CD4-positive, alpha-beta T cell (primary cell): ENCODE measurements around the gene SPATA6. TPM values are rescaled to one million over a fixed set of nuclear protein-coding genes. Genes with fewer than 3 reads are reported as not detected.

ENCODE experiments used
- ATAC-seq: fragments of 200-7000 bp; cut with Tn5 transposase; one replicate; pipeline ENCODE4 v1.10.0; 2022; ENCODE audit warnings: mild to moderate bottlenecking; ENCODE audit not compliant: poor library complexity
- CTCF ChIA-PET: fragments of 350-600 bp; sonication (Branson Sonifier 250); formaldehyde crosslinking; loops from one replicate; lab custom pipeline; 2021; ENCODE audit warnings: antibody characterized with exemption, inconsistent platforms; lab: Charles Lee
- POLR2A ChIA-PET: fragments of 350-600 bp; sonication (Branson Sonifier 250); formaldehyde crosslinking; loops from one replicate; lab custom pipeline; 2021; ENCODE audit warnings: antibody characterized with exemption, inconsistent platforms; lab: Charles Lee
- DNase-seq, 14 experiments: peaks; one replicate each; pipeline ENCODE4 v3.0.0-alpha.2; 2013 to 2020; ENCODE audit warnings: mixed read lengths in 2 of 14
- H3K27ac ChIP-seq, 2 donors: one replicate each; pipeline versions ENCODE4 v1.5.1 to v1.7.0; 2013; ENCODE audit warnings: low read length in 2 of 2, low read depth in 1 of 2, mild to moderate bottlenecking in 1 of 2
- H3K27me3 ChIP-seq, 2 experiments: 1 replicate in 1 of 2; 2 replicates in 1 of 2; pipeline versions ENCODE4 v1.6.1 to v1.7.0; 2013; ENCODE audit warnings: low read length in 2 of 2, control low read depth in 1 of 2, mild to moderate bottlenecking in 1 of 2, moderate library complexity in 1 of 2; ENCODE audit not compliant: insufficient read depth in 2 of 2, control insufficient read depth in 1 of 2
- H3K36me3 ChIP-seq: one replicate; pipeline ENCODE4 v1.6.1; 2013; ENCODE audit warnings: low read length, control low read depth; ENCODE audit not compliant: insufficient read depth
- H3K4me1 ChIP-seq: one replicate; pipeline ENCODE4 v1.6.1; 2013; ENCODE audit warnings: low read length, control low read depth; ENCODE audit not compliant: insufficient read depth
- H3K4me3 ChIP-seq: one replicate; pipeline ENCODE4 v1.5.1; 2013; ENCODE audit warnings: mild to moderate bottlenecking, low read length, moderate library complexity
- H3K9me3 ChIP-seq, 2 experiments: 1 replicate in 1 of 2; 2 replicates in 1 of 2; pipeline versions ENCODE4 v1.6.1 to v1.7.0; 2013; ENCODE audit warnings: low read length in 2 of 2, mild to moderate bottlenecking in 2 of 2, control low read depth in 1 of 2, moderate library complexity in 1 of 2; ENCODE audit not compliant: control insufficient read depth in 1 of 2, insufficient read depth in 1 of 2
- H3K27ac Mint-ChIP-seq: one replicate; pipeline ENCODE4 v1.8.0; 2020; ENCODE audit warnings: mixed read lengths
- H3K27me3 Mint-ChIP-seq: one replicate; pipeline ENCODE4 v1.8.0; 2021; ENCODE audit warnings: mixed read lengths
- H3K36me3 Mint-ChIP-seq: one replicate; pipeline ENCODE4 v1.8.0; 2021; ENCODE audit warnings: low read depth, mixed read lengths
- H3K4me1 Mint-ChIP-seq: one replicate; pipeline ENCODE4 v1.8.0; 2021; ENCODE audit warnings: low read depth, mixed read lengths
- H3K4me3 Mint-ChIP-seq: one replicate; pipeline ENCODE4 v1.8.0; 2020; ENCODE audit warnings: mild to moderate bottlenecking, mixed read lengths
- H3K9me3 Mint-ChIP-seq: one replicate; pipeline ENCODE4 v1.8.0; 2020; ENCODE audit warnings: mixed read lengths
- CTCF ChIP-seq: fragments of 200-600 bp; IDR thresholded peaks from one replicate; pipeline ENCODE4 v1.8.0; 2022; ENCODE audit warnings: antibody characterized with exemption, mild to moderate bottlenecking
- intact Hi-C, 2 experiments: fragments of 100-400 bp; cut with DNase I in 1 of 2; cut with micrococcal nuclease in 1 of 2; formaldehyde crosslinking; loops; one replicate each; pipeline versions ENCODE4 v1.15.1 to v1.9.0; 2023 to 2025; cut with DNase I, micrococcal nuclease
- total RNA-seq, 174 experiments: library from RNA in 2 of 174; stranded (reverse) in 2 of 174; gene quantifications; one replicate each; pipeline ENCODE4 v1.2.3 and lab custom pipeline; 2021 to 2026

Gene SPATA6
- total RNA-seq, 2 experiments from 2014 or later = 3.2 to 4.1 TPM

GRCh38 chr1:48470950-48471690, 884 bp downstream of the SPATA6 start:
- peak in 4 of 14 experiments; percentile 0 to 14 (median 6) for DNase-seq
- intact Hi-C loops = loop anchor here in 1 of 2 experiments (5.0 to 10.0 kb wide), 2 partner anchors 306 to 1756 kb away; partner anchors contain the start of genes BEND5 and EFCAB14

GRCh38 chr1:48470481-48470855, 1.5 kb downstream of the SPATA6 start:
- peaks cover 22% of the 10 kb centered on the region for H3K4me1 ChIP-seq
- Mint-ChIP-seq H3K4me1 (peaks cover 45% of the 10 kb centered on the region), H3K4me3 (peak overlapping the region; percentile 94), H3K27ac (peak overlapping the region; percentile 57), H3K27me3 (no peaks in the 10 kb centered on the region), H3K36me3 (peaks cover 6% of the 10 kb centered on the region), H3K9me3 (no peaks in the 10 kb centered on the region)
- no peaks in the 10 kb centered on the region for H3K36me3 ChIP-seq
- H3K27ac ChIP-seq = no peak overlapping the region
- DNase-seq (peak in 2 of 14 experiments; percentile 8 to 9), ATAC-seq (no peak)
- POLR2A ChIA-PET = no interaction called here
- peaks cover 0 to 4% of the 10 kb centered on the region in 2 experiments for H3K9me3 ChIP-seq
- no peak for TF ChIP-seq CTCF
- peaks cover 0 to 4% of the 10 kb centered on the region in 2 experiments for H3K27me3 ChIP-seq
- intact Hi-C loops = loop anchor here in 1 of 2 experiments (5.0 to 10.0 kb wide), 2 partner anchors 307 to 1756 kb away; partner anchors contain the start of genes BEND5 and EFCAB14
- CTCF ChIA-PET = no interaction called here
- H3K4me3 ChIP-seq = no peak overlapping the region

More at GRCh38 chr1:48470950-48471690, 884 bp downstream of the SPATA6 start:
- H3K4me1 Mint-ChIP-seq = peaks cover 45% of the 10 kb centered on the region
- peak overlapping the region; percentile 57 for H3K27ac Mint-ChIP-seq
- Histone ChIP-seq H3K27me3 (peaks cover 0 to 4% of the 10 kb centered on the region in 2 experiments), H3K27ac (peak overlapping the region in 1 of 2 donors; percentile 21), H3K4me3 (peak overlapping the region; percentile 69), H3K36me3 (no peaks in the 10 kb centered on the region), H3K9me3 (peaks cover 0 to 8% of the 10 kb centered on the region in 2 experiments), H3K4me1 (peaks cover 22% of the 10 kb centered on the region)
- POLR2A ChIA-PET = no interaction called here
- H3K4me3 Mint-ChIP-seq = peak overlapping the region; percentile 94
- H3K36me3 Mint-ChIP-seq = peaks cover 6% of the 10 kb centered on the region
- no peaks in the 10 kb centered on the region for H3K27me3 Mint-ChIP-seq
- no peak for TF ChIP-seq CTCF
- H3K9me3 Mint-ChIP-seq = no peaks in the 10 kb centered on the region
- CTCF ChIA-PET = interaction anchor here (1.2 kb wide), 1 partner anchor 27 kb away, joined by 3 read pairs; no protein-coding TSS in a partner anchor
- ATAC-seq = no peak

GRCh38 chr1:48469616-48470480, 2.2 kb downstream of the SPATA6 start:
- H3K4me1 Mint-ChIP-seq = peaks cover 45% of the 10 kb centered on the region
- CTCF ChIA-PET = no interaction called here
- H3K27me3 Mint-ChIP-seq = no peaks in the 10 kb centered on the region
- H3K4me3 Mint-ChIP-seq = peak overlapping the region; percentile 94
- H3K27ac Mint-ChIP-seq = peak overlapping the region; percentile 57
- POLR2A ChIA-PET = no interaction called here
- Histone ChIP-seq H3K27me3 (peaks cover 0 to 4% of the 10 kb centered on the region in 2 experiments), H3K36me3 (no peaks in the 10 kb centered on the region), H3K27ac (no peak overlapping the region), H3K4me3 (no peak overlapping the region), H3K9me3 (no peaks in the 10 kb centered on the region), H3K4me1 (peaks cover 22% of the 10 kb centered on the region)
- peaks cover 6% of the 10 kb centered on the region for H3K36me3 Mint-ChIP-seq
- TF ChIP-seq CTCF = no peak
- intact Hi-C loops = loop anchor here in 1 of 2 experiments (5.0 to 10.0 kb wide), 2 partner anchors 307 to 1755 kb away; partner anchors contain the start of genes BEND5 and EFCAB14
- DNase-seq (peak in 4 of 14 experiments; percentile 16 to 46 (median 32)), ATAC-seq (no peak)
- no peaks in the 10 kb centered on the region for H3K9me3 Mint-ChIP-seq
